ENCODE data around the gene INAVA.
A peak's percentile ranks its signal among the peaks of the same experiment; 100 is the strongest.
"Not testable (repeated sequence)": the region's sequence is repeated elsewhere in the genome, so short reads cannot be mapped to it uniquely, and the experiment has no call there.

The INAVA gene

DNA sequence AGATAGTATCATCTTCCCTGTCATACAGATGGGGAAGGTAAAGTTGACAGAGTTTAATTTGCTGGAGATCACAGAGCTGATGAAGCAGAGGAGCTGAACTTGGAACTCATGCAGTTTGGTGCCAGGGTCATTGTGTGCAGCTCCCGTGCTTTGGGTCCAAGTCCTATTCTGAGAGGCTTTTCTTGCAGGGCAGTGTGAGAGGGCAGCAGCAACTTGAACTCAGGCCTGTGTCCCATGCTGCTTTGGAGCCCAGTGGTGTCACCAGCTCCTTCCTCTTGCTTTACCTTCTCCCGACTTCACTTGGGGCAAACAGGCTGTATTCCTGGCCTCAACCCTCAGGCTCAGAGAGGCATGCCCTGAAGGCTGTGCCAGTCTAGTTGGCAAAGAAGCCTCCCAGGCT is 24.7 kb downstream of the INAVA start:
- DNase-seq (ENCODE audit: low spot score) = no peak

GRCh38 chr1:200921571-200922110 is 26.9 kb downstream of the INAVA start:
- DNase-seq (ENCODE audit: low spot score) = no peak

DNA sequence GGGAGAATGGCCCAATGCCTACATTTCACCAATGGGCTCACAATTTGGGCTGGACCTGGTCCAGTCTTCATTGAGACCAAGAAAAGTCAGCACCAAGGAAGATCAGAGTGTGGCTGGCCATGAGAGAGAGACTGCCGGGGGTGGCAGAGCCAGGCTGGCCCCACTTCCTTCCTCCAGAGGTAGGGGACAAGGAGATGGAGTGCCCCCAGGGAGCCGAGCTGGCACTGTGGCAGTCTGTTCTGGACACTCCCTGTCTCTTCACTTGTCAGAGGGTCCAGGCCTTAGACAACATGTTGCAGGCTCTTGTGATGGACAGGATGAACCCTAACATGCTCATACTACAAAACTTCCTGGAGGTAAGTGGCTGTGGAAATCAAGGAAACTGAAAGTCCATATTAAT is 27.7 kb downstream of the INAVA start:
- DNase-seq (ENCODE audit: low spot score) = peak; percentile 30

DNA sequence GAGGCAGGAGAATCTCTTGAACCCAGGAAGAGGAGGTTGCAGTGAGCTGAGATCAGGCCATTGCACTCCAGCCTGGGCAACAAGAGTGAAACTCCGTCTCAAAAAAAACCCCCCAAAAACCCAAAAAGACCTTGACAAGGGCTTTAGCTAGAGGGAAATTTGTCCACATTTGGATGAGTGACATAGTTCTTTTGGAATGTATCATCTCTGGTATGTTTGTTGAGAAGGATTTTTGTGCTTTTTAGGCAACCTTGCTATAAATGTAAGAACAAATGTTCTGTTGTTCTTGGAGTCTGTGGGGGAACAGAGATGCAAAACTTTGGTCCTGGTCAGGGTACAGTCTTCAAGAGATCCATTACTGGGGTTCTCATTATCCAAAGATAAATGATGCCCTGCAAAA is 28.9 kb downstream of the INAVA start:
- no peak for DNase-seq (ENCODE audit: low spot score)

- DNase-seq (ENCODE audit: low spot score) = no peak
Measured at GRCh38 chr1:200925831-200926230, 31.1 kb downstream of the INAVA start.

DNA sequence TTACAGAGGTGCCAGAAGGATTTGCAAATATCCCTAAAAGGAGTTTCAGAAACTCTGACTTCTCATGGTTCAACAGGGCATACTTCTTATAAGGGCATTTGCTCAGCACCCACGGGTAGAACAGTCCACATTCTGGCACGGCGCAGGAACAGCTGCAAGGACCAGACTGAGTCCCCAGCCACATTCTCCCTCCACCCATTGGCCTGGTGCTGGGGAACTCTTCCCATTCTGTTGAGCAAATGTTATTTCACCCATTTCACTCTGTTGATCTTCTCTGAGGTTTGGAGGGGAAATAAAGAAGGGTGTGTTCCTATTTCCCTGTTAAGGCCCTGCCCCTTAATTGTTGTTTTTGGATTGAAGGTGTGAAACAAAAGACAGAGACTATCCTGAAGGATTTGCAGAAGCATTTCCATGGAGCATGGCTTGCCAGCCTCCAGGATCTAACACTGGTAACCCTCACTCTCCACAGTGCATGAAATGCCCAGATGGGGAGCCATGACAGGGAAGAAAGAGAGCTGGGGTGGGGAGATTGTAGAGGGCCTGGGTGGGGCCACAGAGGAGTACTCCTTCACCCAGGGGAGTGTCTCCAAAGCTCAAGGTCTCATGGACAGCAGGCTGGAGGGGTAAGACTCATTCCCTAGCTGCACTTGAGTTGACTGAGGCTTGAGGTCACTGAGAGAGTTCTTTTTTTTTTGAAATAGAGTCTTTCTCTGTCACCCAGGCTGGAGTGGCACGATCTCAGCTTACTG is 35.0 kb downstream of the INAVA start:
- DNase-seq (ENCODE audit: low spot score) = peak; percentile 18

DNA sequence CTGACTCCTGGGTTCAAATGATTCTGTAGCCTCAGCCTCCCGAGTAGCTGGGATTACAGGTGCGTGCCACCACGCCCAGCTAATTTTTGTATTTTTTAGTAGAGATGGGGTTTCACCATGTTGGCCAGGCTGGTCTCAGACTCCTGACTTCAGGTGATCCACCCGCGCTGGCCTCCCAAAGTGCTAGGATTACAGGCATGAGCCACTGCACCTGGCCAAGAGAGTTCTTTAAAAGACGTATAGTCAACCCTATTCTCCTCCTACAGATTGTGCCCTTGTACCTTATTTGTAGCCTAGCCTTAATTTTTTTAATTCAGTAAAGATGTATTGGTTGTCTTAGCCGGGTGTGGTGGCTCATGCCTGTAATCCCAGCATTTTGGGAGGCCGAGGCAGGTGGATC is 35.6 kb downstream of the INAVA start:
- DNase-seq (ENCODE audit: low spot score) = not testable (repeated sequence)

DNA sequence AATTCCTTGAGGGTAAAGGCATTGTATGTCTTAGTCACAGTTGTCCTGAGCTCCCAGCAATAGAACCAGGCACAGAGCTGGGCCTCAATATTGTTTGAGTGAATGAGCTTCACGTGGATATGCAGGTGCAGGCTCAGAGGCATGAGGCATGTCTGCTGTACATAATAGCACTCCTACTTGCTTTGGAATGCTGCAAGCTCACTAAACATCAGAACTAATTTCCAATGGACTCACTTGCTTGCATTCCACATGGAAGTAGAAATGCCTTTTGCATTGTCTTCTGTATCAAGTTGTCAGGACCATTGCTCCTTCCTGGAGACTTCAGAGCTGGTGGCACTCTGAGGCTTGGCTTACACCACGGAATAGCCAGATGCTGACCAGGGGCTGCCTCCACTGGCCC is 37.1 kb downstream of the INAVA start:
- DNase-seq (ENCODE audit: low spot score) = no peak

DNA sequence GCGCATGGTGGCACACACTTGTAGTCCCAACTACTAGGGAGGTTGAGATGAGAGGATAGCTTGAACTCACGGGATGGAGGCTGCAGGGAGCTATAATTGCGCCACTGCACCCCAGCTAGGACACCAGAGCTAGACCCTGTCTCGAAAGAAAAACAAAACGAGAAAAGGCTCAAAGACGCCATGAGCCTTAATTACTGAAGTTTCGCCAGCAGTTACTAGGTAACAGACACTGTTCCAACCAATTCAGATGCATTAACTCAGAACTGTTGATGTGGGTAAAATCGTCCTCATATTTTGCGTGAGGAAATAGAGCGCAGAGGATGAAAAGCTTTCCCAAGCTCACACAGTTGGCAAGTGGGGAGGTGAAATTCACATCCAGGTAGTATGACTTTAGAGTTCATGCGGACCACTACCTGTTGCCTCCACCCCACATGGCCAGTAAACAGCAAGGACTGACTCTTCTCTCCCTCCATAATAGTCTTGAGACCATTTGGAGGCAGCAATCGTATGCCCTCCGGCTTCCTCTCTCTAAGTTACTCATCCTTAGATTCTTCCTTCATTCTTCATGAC is 40.1 kb downstream of the INAVA start:
- DNase-seq (ENCODE audit: low spot score) = no peak

- DNase-seq (ENCODE audit: low spot score) = not testable (repeated sequence)
Measured at GRCh38 chr1:200935286-200935962, 40.7 kb downstream of the INAVA start.

- DNase-seq (ENCODE audit: low spot score) = no peak
Measured at GRCh38 chr1:200938955-200939354, 44.3 kb downstream of the INAVA start.

DNA sequence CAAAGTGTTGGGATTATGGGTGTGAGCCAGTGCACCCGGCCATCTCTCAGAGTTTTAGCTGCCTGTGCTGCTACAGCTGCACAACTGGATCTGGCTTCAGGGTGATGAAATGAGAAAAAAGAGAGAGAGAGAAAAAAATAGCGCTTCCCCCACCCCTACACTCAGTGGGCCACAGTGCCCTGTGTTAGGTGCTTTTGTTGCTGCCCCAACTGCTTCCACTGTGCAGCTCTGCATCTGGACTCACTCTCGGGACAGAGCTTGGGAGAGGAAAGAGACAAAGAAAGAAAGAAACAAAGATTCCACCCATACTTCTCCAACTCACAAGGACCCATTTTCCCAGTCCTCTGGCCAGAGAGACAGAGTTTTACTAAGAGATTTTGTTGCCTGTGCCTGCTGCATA is 50.4 kb downstream of the INAVA start:
- no peak for DNase-seq (ENCODE audit: low spot score)

DNA sequence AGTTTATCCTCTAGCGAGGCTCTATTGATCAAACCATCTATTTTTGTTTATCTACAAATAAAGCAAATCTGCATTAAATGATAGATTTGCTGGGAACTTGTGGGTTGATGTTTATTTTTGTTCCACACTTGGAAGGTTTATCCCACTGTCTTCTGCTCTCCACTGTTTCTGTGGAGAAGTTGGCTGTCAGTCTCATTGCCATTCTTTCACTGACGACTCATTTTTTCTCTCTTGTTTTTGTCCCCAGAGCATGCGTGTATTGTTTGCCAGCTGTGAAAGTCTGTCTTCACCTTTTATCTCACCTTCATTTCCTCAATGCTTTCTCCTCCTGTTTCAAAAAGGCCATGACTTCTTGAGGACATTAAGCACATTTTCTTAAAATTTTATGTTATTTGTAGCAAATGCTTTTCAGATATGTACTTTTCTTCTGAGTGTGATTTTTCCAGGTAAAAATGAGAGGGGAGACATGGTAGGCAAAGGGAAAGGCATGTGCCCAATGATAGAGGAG is 52.4 kb downstream of the INAVA start:
- DNase-seq (ENCODE audit: low spot score) = no peak

- no peak for DNase-seq (ENCODE audit: low spot score)
Measured at GRCh38 chr1:200949626-200950025, 54.9 kb downstream of the INAVA start.

DNA sequence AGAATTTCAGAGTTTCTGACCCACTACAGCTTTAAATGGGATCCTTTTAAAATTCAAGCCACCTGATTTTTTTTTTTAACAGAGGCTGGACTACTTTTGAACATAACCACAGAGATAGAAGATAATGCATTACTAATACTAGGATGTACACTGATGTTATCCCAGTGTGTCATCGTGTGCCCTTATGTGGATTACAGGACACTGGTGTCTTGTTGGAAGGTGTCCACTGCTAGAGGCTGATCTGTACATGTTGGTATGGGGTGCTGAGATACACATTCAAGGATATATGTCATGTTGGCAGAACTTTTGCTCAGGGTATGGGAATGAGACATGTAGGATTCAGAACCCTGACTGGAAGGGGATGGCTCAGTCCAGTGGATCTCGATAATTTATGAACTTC is 56.3 kb downstream of the INAVA start:
- DNase-seq (ENCODE audit: low spot score) = no peak

GRCh38 chr1:200954434-200954833 is 59.7 kb downstream of the INAVA start:
- DNase-seq (ENCODE audit: low spot score) = no peak

- peak; percentile 26 for DNase-seq (ENCODE audit: low spot score)
Measured at GRCh38 chr1:200958597-200958996, 63.9 kb downstream of the INAVA start.

DNA sequence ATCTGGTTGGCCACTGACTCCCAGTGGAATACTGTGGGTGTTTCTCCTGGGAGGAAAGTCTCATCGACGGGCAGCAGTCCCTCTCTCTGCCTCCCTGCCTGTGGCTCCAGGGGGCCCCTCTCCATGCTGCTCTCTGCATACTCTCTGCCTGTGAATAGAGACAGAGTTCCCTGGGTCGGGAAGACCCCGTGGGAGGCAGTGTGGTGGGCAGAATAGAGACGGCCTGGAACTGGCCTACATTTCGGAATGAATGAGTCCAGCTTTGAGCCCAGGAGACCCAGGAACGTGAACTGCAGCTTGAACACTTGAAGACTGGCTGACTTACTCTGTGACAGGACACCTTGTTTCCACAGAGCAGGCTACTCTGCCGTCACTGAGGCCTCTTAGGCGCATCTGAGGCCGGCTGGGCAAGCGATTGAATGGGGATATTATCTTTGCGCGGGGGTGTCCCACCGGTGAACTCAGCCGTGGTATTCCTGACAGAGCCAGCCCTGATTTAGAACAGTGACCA is 64.8 kb downstream of the INAVA start:
- peak; percentile 34 for DNase-seq (ENCODE audit: low spot score)

- peak; percentile 12 for DNase-seq (ENCODE audit: low spot score)
Measured at GRCh38 chr1:200960236-200960947, 65.7 kb downstream of the INAVA start.

GRCh38 chr1:200960948-200961340 is 66.2 kb downstream of the INAVA start:
- peak; percentile 15 for DNase-seq (ENCODE audit: low spot score)

DNA sequence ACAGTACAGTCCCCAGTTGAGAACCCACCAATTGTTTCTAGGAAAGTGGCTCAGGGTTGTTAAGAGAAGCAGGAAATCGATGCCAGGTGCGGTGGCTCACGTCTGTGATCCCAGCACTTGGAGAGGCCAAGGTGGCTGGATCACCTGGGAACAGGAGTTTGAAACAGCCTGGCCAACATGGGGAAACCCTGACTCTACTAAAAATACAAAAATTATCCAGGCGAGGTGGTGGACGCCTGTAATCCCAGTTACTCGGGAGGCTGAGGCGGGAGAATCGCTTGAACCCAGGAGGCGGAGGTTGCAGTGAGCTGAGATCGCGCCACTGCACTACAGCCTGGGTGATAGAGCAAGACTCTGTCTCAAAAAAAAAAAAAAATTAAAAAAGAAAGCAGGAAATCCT is 67.5 kb downstream of the INAVA start:
- DNase-seq (ENCODE audit: low spot score) = not testable (repeated sequence)

GRCh38 chr1:200962631-200963030 is 67.9 kb downstream of the INAVA start:
- DNase-seq (ENCODE audit: low spot score) = peak; percentile 59

Data from D341Med (cell line).